Panc1 (cell line): ENCODE results near the gene CHRND. TPM values are rescaled to one million over a fixed set of nuclear protein-coding genes. Genes with fewer than 3 reads are reported as not detected.

Source experiments
- ATAC-seq: fragments of 200-7000 bp; cut with Tn5 transposase; 2 replicates; pipeline ENCODE4 v1.9.1; 2020; ENCODE audit warnings: mild to moderate bottlenecking, moderate library complexity
- BruUV-seq: library from RNA; stranded (reverse); fragments of 400-500 nt; replicated peaks from 2 replicates; lab custom pipeline; 2021; lab: Mats Ljungman, UMichigan
- CTCF ChIA-PET: fragments of 300-600 bp; sonication (Branson Sonifier 250); formaldehyde crosslinking; loops from one replicate; lab custom pipeline; 2022; ENCODE audit warnings: antibody characterized with exemption; lab: Charles Lee
- POLR2A ChIA-PET: fragments of 300-600 bp; sonication (Branson Sonifier 250); formaldehyde crosslinking; loops from one replicate; lab custom pipeline; 2022; ENCODE audit warnings: antibody characterized with exemption; lab: Charles Lee
- DNase-seq: peaks from one replicate; pipeline ENCODE4 v3.0.0-alpha.2; 2010; ENCODE audit warnings: low read depth, low spot score
- H3K27ac ChIP-seq: 2 replicates; pipeline ENCODE4 v1.5.1; 2011; ENCODE audit warnings: mild to moderate bottlenecking, low read length, inconsistent platforms
- H3K27me3 ChIP-seq: fragments of 200-500 bp; sonication (Bioruptor generic); 2 replicates; pipeline ENCODE4 v1.6.0; 2014; ENCODE audit warnings: low read length, inconsistent platforms; ENCODE audit not compliant: control insufficient read depth, insufficient read depth
- H3K36me3 ChIP-seq: fragments of 200-500 bp; sonication (Bioruptor generic); 2 replicates; pipeline ENCODE4 v1.5.1; 2014; ENCODE audit warnings: inconsistent platforms, mild to moderate bottlenecking, low read length, moderate library complexity; ENCODE audit not compliant: control insufficient read depth, insufficient read depth
- H3K4me1 ChIP-seq: 2 replicates; pipeline ENCODE4 v1.5.1; 2011; ENCODE audit warnings: inconsistent platforms, mild to moderate bottlenecking, low read length, moderate library complexity; ENCODE audit not compliant: control insufficient read depth, insufficient read depth
- H3K4me3 ChIP-seq, 2 experiments: 2 replicates each; pipeline ENCODE4 v1.5.1; 2011 to 2012; ENCODE audit warnings: low read depth in 2 of 2, low read length in 2 of 2, mild to moderate bottlenecking in 2 of 2, inconsistent platforms in 1 of 2, moderate library complexity in 1 of 2
- H3K9me3 ChIP-seq: fragments of 200-500 bp; sonication (Bioruptor generic); 2 replicates; pipeline ENCODE4 v1.5.1; 2014; ENCODE audit warnings: low read depth, mild to moderate bottlenecking, inconsistent platforms, low read length, moderate library complexity; ENCODE audit not compliant: control insufficient read depth, insufficient read depth
- POLR2AphosphoS5 ChIP-seq: IDR thresholded peaks from 2 replicates; pipeline ENCODE4 v1.6.1; 2012; ENCODE audit warnings: mild to moderate bottlenecking, low read depth, low read length, moderate library complexity
- SIN3A ChIP-seq: IDR thresholded peaks from 2 replicates; pipeline ENCODE4 v1.6.1; 2012; ENCODE audit warnings: low read depth, mild to moderate bottlenecking, low read length, moderate library complexity, borderline replicate concordance; ENCODE audit not compliant: insufficient read depth
- TCF7L2 ChIP-seq: IDR thresholded peaks from 2 replicates; pipeline ENCODE4 v1.6.1; 2011; ENCODE audit warnings: mild to moderate bottlenecking, low read depth, low read length, inconsistent platforms
- in situ Hi-C: cut with HindIII; loops from 2 replicates; pipeline ENCODE4 v1.10.0; 2016; ENCODE audit warnings: low sequenced_read_pairs, low pct_unique_long_range_greater_than_20kb
- intact Hi-C: fragments of 100-400 bp; cut with micrococcal nuclease; formaldehyde crosslinking; loops from one replicate; pipeline ENCODE4 v1.10.0; 2022; ENCODE audit not compliant: unreplicated experiment
- total RNA-seq: library from RNA; stranded (reverse); gene quantifications from one replicate; pipeline ENCODE4 v1.2.1, GENCODE V29; 2021; ENCODE audit not compliant: unreplicated experiment
- TF ChIP-seq, protein P1 (sequence below), 2 experiments: IDR thresholded peaks; 2 replicates each; pipeline ENCODE4 v1.6.1; 2011 to 2012; ENCODE audit warnings: low read depth in 2 of 2, control low read depth in 1 of 2, low read length in 1 of 2, mild to moderate bottlenecking in 1 of 2, moderate library complexity in 1 of 2; ENCODE audit not compliant: insufficient read depth in 1 of 2
- TF ChIP-seq, protein P2 (sequence below): fragments of 450-650 bp; IDR thresholded peaks from 2 replicates; pipeline ENCODE4 v1.5.1; 2017; ENCODE audit warnings: mild to moderate bottlenecking

The CHRND gene
- total RNA-seq, 1 experiment from 2014 or later, result not detected

DNA sequence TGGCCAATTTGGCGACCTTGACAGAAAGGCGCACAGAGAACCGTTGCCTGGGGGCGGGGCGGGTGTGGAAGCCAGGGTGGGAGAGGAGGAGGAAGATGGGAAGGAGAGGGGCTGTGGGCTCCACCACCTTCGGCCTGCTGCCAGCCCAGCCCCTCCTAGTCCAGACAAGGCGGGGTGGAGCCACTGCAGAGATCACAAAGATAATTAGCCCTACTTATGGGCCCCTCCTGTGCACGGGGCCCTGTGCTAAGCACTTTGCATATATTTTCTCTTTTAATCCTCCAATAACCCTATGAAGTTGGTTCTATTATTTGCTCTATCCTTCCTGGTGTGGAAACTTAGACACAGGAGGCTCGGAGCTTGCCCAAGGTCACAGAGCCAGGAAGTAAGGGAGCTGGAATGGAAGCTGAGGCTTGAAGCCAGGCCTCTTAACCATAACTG is 24.6 kb upstream of the CHRND start:
- no peak overlapping the region for H3K27ac ChIP-seq
- ChIA-PET CTCF (no interaction called here), POLR2A (no interaction called here)
- BruUV-seq, result no TSS peak
- ATAC-seq (no peak), DNase-seq (no peak)
- intact Hi-C loops (no loop called here), in situ Hi-C loops (no loop called here)
- no peaks in the 10 kb centered on the region for H3K9me3 ChIP-seq
- TF ChIP-seq, protein P1, sequence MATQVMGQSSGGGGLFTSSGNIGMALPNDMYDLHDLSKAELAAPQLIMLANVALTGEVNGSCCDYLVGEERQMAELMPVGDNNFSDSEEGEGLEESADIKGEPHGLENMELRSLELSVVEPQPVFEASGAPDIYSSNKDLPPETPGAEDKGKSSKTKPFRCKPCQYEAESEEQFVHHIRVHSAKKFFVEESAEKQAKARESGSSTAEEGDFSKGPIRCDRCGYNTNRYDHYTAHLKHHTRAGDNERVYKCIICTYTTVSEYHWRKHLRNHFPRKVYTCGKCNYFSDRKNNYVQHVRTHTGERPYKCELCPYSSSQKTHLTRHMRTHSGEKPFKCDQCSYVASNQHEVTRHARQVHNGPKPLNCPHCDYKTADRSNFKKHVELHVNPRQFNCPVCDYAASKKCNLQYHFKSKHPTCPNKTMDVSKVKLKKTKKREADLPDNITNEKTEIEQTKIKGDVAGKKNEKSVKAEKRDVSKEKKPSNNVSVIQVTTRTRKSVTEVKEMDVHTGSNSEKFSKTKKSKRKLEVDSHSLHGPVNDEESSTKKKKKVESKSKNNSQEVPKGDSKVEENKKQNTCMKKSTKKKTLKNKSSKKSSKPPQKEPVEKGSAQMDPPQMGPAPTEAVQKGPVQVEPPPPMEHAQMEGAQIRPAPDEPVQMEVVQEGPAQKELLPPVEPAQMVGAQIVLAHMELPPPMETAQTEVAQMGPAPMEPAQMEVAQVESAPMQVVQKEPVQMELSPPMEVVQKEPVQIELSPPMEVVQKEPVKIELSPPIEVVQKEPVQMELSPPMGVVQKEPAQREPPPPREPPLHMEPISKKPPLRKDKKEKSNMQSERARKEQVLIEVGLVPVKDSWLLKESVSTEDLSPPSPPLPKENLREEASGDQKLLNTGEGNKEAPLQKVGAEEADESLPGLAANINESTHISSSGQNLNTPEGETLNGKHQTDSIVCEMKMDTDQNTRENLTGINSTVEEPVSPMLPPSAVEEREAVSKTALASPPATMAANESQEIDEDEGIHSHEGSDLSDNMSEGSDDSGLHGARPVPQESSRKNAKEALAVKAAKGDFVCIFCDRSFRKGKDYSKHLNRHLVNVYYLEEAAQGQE (IDR thresholded peaks at IDR 0.05; ENCODE audit: insufficient read depth in 1 of 2, low read depth in 2 of 2, low read length in 1 of 2), result no peak
- no peak for TF ChIP-seq POLR2AphosphoS5
- TF ChIP-seq, protein P2, sequence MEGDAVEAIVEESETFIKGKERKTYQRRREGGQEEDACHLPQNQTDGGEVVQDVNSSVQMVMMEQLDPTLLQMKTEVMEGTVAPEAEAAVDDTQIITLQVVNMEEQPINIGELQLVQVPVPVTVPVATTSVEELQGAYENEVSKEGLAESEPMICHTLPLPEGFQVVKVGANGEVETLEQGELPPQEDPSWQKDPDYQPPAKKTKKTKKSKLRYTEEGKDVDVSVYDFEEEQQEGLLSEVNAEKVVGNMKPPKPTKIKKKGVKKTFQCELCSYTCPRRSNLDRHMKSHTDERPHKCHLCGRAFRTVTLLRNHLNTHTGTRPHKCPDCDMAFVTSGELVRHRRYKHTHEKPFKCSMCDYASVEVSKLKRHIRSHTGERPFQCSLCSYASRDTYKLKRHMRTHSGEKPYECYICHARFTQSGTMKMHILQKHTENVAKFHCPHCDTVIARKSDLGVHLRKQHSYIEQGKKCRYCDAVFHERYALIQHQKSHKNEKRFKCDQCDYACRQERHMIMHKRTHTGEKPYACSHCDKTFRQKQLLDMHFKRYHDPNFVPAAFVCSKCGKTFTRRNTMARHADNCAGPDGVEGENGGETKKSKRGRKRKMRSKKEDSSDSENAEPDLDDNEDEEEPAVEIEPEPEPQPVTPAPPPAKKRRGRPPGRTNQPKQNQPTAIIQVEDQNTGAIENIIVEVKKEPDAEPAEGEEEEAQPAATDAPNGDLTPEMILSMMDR, result no peak
- H3K4me1 ChIP-seq, result no peaks in the 10 kb centered on the region; the same call in 1 of the 2 replicates
- H3K27me3 ChIP-seq, result peaks cover 3% of the 10 kb centered on the region; the same call in 1 of the 2 replicates
- H3K4me3 ChIP-seq, result no peak overlapping the region
- no peaks in the 10 kb centered on the region for H3K36me3 ChIP-seq

DNA sequence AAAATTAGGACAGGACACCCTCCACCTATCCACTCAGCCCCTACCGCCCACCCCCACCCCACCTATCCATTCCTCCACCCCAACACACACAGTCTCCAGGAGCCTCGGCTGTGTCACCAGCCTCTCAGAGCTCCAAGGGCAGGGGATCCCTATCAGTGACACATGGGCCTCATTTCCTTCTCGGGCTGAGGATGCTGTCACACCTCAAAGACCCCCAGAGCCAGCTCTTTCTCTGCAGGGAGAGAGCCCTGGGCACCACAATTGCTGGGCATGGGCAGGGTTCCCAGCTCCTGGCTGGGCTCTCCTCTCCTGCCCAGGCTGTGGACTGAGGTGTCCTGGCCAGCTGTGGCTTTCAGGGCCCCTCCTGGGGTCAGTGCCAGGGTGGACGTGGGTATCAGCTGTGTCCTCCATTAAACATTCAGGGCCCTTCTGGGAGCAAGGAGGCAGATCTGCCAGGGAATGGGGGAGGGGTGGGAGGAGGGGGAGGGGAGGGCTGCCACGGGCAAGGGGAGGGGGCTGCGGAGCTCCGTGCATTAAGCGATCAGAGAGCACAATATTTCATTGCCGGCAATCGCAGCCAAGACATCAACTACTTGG is 24.1 kb upstream of the CHRND start:
- no peak for TF ChIP-seq SIN3A
- POLR2A ChIA-PET, result no interaction called here
- Histone ChIP-seq H3K9me3 (no peaks in the 10 kb centered on the region), H3K27ac (no peak overlapping the region), H3K36me3 (no peaks in the 10 kb centered on the region), H3K4me3 (no peak overlapping the region), H3K4me1 (no peaks in the 10 kb centered on the region; the same call in 1 of the 2 replicates), H3K27me3 (peaks cover 3% of the 10 kb centered on the region; the same call in 1 of the 2 replicates)
- DNase-seq, result no peak
- in situ Hi-C loops, result no loop called here
- intact Hi-C loops, result no loop called here
- ATAC-seq, result no peak
- BruUV-seq, result no TSS peak
- CTCF ChIA-PET, result interaction anchor here (0.6 to 0.7 kb wide), 2 partner anchors 21 to 38 kb away, joined by 4 to 5 read pairs; no protein-coding TSS in a partner anchor

DNA sequence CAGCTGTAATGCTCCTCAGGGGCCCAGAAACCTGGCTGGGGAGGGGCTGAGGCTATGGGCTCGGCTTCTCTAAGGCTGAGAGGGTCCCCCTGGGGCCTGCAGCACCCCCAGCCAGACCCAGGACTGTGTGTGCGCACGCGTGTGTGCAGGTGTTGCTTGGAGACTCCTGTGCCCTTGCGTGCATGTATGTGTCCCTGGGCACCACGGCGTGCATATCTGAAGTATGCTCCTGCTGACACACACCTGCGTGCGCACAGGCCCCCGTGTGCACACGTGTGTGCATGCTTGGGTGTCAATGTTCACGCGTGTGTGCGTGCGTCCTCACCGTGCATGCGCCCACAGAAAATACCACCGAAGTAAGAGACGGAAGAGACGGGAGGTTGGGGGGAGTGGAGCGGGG is 23.4 kb upstream of the CHRND start:
- no peak overlapping the region for H3K27ac ChIP-seq
- peaks cover 3% of the 10 kb centered on the region; the same call in 1 of the 2 replicates for H3K27me3 ChIP-seq
- in situ Hi-C loops, result no loop called here
- H3K4me3 ChIP-seq, result no peak overlapping the region
- TF ChIP-seq POLR2AphosphoS5, result no peak
- TF ChIP-seq, protein P1 (IDR thresholded peaks at IDR 0.05; ENCODE audit: insufficient read depth in 1 of 2, low read depth in 2 of 2, low read length in 1 of 2), result no peak
- TF ChIP-seq, protein P2, result no peak
- no peak for TF ChIP-seq TCF7L2
- no peak for TF ChIP-seq SIN3A
- no peaks in the 10 kb centered on the region for H3K9me3 ChIP-seq
- BruUV-seq, result no TSS peak
- no peaks in the 10 kb centered on the region for H3K36me3 ChIP-seq
- no peaks in the 10 kb centered on the region; the same call in 1 of the 2 replicates for H3K4me1 ChIP-seq
- CTCF ChIA-PET, result no interaction called here
- intact Hi-C loops, result no loop called here
- POLR2A ChIA-PET, result interaction anchor here (0.6 kb wide), 1 partner anchor 48 kb away, joined by 8 read pairs; no protein-coding TSS in a partner anchor
- ATAC-seq, result no peak
- no peak for DNase-seq
